Activated naive CD4-positive, alpha-beta T cell (primary cell): ENCODE data around the gene SPP1.
A peak's percentile ranks its signal among the peaks of the same experiment; 100 is the strongest.

Experiments used
- DNase-seq, 4 experiments: peaks; one replicate each; lab custom pipeline; 2025; lab: John Stamatoyannopoulos, UW

The SPP1 gene

DNA sequence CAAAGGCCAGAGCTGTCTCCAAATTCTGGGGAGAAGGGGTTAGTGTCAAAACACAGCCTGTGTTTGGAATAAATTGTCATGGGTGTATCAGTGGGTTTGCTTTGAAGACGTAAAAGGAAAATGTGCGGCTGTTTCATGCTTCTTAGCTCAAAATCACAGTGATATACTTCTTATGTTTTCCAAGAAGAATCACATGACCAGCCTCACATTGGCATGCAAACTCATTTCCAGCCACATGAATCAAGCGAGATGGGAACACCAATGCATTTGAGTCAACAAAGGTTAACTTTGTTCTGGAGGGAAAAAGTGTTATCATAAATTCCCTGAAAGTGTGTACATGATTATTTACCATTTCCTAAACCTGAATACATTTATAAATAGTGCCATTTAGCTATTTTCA is 19.0 kb upstream of the SPP1 start:
- no peak for DNase-seq

DNA sequence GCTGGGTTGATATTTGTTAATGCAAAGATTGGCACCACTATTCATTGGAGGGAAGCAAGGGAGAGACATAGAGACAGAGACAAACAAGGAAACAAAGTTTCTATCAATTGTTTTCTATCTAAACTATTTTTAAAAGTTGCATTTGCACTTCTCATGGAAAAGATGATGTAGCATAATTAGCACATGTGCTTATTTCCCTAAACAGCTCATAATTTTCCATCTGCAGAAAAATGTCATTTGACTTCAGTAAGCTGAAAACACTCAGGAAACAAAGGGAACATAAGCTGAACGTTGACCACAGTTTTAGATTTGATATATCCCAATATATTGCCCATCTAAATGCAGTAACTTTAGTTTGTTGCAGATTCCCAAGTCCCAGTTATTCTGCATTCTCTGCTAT is 18.5 kb upstream of the SPP1 start:
- no peak for DNase-seq

DNA sequence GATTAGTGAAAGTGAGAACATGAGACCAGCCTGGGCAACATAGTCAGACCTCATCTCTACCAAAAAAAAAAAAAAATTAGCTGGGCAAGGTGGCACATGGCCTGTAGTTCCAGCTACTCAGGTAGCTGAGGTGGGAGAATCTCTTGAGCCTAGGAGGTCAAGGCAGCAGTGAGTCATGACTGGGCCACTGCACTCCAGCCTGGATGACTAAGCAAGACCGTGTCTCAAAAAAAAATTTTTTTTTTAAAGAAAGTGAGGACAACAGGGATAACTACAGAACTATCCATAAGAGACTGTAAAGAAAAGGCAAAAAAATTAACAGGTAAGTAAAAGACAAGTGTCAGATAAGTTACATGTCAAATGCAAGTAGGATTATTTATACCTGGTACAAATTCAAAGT is 13.5 kb upstream of the SPP1 start:
- DNase-seq, result no peak

DNA sequence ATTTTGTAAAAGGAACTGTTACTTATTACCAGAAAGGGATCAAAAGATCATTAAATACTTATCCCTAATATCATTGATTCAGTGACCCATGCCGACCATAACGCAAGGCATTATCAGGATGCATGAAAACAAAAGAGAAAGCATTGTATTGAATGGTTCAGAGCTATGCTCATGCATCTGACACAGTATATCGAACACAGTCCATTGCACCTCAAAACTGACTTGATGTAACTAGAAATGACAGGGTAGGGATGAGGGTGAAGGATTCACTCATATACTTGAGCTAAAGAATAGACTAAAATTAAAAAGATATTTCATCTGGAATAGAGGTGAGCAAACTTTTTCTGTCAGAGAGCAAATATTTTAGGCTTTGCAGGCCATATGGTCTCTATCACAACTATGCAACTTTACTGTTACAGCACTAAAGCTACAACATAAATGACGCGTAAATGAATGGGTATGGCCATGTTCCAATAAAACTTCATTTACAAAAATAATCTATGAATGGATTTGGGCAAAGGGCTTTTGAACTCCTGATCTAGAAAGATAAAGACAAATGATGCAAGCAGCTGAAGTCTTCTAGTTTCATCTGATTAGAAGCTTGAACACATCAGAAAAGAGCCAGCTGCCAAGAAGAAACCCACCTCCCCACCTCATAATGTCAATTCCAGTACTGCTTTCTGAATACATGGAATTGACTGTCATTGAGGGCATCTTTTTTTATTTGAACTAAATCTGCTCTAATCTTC is 12.9 kb upstream of the SPP1 start:
- DNase-seq, result no peak

DNA sequence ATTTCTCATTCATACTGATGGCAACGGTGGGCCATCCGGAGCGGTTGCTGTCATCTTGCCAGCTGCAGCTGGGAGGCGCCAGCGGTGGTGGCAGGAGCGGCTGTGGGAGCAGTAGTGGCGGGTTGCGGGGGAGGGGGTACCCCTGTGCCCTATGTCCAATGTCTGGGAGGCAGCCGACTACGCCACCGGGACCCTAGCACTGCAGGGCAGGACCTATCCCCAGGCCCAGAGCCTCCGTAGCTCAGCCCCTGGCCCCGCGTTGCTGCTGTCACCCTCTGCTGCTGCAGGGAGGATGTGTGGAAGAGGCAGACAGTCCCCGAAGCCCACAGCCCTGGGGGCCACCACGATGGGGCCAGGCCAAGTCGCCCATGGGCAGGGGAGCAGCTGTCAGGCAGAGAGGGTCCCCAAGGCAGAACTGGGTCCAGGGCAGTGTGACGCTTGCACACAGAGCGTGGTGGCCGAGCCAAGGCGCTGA is 10.0 kb upstream of the SPP1 start:
- no peak for DNase-seq

DNA sequence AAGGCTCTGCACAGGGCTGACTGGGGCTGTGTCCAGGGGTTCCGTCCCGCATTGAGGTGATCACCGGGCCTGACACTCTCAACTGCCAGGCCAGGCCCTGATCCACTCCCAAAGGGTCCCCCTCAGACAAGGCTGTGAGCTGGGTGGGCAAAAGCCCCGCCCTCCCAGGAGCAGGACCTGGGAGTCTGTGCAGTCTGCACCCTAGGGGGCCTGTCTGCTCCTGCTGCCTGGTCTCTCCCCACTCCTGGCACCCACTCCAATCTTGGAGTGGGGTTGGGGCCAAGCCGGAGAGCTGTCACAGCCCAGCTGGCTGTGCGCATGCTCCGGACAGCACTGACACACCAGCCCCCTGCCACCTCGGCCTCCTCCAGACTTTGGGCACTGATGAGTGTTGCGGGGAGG is 9.4 kb upstream of the SPP1 start:
- no peak for DNase-seq

DNA sequence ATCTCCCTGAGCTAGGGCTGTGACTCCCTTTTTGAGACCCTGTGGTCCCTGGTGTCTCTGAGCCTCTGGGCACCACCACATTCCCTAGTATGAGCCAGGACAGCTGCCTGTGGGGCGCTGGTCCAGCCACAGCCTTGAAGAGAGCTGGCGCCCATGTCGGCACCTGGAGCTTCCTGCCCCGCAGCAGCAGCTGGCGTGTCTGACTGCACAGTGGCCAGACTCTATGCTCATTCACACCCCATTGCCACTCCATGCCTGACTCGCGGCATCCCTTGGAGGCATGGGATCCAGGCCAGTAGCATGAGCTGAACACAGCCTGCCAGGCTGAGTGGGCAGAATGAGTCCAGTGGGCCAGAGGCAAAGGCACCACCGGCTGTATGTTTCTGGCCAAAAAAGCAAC is 8.3 kb upstream of the SPP1 start:
- no peak for DNase-seq

DNA sequence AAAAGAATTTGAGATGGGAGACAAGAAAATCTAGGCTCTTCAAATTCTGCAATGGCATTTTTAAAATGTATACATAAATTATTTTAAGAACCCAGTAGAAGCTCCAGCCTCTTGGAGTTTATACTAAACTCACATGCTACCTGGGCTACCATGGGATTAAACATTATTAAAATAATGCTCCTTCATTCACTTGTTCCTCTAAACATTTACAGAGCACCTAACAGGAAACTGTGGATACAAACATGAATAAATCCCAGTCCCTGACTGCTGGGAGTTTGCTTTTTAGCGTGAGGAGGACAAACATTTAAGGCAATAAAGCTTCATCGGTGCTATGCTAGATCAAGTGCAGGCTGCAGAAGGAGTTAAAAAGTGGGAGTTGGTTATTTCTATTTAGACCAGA is 5.4 kb upstream of the SPP1 start:
- DNase-seq, result no peak

DNA sequence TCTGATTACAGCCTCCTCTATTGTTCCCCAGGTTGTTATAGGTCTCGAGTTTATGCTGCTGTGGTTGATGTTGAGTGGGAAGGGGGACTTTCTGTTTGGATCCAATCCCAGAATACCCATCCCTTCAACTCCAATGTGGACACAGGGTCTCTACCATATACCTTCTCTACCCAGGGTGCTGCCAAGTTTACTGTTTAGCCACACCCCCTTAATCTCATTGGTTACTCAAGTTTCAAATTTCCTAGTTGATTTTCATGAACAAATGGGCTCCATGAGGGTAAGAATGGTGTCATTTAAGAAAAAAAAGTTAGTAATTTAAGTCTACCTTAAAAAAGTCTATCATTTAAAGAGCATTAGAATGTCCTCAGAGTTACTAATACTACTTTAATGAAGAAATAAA is 3.6 kb upstream of the SPP1 start:
- no peak for DNase-seq

DNA sequence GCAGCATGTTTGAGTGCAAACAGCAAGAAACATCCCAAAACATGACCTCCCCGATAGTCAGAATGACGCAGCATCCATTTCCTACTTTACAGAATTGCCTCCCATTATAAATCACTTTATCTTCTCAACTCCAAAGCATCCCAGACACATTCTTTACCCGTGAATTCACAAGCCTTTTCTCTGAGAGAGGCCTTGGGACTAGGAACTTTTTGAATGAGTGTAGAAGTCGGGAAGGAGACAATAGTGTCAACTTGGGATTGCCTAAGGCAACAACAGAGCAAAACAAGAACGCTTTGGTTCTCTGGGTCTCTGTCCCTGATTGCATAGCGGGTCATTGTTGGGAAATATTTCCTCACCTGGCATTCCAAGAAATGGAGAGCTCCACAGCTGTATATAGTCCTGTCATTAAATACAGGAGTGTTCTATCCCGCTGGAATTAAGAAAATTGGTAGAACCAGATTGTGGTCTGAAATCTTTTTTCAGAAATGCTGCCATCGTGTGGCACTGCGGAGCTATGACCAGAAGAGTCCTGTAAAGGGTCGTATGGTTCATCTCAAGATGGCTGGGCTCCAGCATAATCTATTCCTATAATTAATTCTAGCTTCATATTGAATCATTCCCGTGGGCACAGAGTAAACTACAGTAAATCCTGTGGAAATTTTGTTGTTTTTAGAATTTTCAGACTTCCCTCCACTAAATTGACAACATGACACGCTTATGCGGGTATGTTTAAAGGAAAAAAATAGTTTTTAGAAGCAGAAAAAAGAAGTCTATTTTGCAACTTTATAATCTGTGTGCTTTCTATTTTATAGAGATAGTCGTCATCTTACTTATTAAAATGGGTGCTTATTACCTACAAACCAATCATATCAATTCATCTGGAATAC is 2.0 kb upstream of the SPP1 start:
- peak in 1 of 4 experiments; percentile 11 for DNase-seq

DNA sequence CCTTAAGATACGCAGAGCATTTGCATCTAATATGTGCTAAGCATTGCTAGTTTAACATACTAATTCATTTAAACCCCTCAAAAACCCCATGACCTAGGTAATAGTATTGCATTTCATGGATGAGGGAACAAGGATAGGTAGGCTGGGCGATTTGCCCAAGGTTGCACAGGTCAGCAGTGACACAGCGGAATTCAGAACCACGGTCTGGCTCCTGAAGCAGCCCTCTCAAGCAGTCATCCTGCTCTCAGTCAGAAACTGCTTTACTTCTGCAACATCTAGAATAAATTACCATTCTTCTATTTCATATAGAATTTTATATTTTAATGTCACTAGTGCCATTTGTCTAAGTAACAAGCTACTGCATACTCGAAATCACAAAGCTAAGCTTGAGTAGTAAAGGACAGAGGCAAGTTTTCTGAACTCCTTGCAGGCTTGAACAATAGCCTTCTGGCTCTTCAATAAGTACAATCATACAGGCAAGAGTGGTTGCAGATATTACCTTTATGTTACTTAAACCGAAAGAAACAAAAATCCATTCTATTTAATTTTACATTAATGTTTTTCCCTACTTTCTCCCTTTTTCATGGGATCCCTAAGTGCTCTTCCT is 555 bp upstream of the SPP1 start:
- DNase-seq, result no peak

DNA sequence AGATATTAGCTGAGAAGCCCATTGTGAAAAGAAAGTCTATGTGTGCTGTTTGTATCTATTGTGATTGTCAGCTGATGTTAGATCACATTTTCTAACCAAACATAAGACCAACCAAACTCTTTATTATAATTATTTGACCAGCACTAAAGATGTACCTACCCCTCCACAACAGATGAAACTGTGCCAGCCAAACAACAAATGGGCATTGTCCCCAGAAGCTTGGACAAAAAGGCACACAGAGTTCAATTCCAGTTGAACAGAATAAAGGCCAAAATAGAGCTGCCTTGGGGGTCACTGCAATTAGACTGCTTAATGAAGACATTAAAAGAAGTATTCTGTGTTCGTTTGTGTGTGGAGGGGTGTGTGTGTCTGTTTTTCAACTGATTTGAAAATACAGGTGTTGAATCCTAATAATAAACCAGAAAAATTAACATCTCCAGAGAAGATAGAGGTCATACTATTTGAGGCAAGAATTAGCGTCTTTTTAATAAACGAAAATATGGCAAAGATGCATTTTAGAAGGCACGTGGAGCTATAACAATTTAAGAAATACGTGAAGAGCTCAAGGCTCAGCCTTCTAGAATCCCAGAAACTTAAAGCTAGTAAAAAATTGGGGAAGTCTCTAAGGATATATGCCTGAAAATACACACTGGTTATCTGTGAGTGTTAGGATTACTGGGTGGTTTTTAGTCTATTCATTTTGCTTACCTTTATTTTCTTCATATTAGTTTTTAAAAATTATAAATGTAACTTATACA is 2.2 kb downstream of the SPP1 start:
- DNase-seq, result no peak

DNA sequence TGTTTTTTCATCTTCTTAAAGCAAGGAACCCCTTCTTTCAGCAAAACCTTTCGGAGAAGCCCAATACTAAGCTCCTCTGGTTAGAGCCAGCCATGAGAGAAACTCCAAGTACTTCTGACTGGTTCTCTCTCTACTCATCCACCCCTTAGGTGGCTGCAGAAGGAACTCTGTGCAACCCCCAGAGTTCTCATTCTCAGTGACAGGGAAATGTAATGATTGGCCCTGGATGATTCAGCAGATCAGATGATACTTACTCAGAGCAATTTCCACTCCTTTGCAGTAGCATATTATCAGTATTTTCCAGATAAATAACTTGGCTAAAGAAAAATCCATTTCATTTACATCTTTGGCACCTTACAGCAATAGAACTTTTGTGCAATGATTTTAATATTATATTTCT is 3.2 kb downstream of the SPP1 start:
- DNase-seq, result no peak

DNA sequence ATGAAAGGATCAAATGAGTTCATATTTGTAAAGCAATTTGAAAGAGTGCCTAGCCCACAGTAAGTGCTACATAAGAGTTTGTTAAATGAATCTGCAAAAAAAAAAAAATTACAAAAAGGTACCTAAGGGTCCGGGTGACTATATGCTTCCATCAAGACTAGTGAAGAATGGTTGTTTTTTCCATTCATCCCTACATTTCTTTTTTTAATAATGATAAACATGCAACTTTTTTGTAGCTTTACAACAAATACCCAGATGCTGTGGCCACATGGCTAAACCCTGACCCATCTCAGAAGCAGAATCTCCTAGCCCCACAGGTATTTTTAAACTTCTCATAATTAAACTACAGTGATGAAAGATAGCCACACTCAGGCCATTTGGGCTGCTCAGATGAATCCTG is 4.3 kb downstream of the SPP1 start:
- DNase-seq, result no peak

DNA sequence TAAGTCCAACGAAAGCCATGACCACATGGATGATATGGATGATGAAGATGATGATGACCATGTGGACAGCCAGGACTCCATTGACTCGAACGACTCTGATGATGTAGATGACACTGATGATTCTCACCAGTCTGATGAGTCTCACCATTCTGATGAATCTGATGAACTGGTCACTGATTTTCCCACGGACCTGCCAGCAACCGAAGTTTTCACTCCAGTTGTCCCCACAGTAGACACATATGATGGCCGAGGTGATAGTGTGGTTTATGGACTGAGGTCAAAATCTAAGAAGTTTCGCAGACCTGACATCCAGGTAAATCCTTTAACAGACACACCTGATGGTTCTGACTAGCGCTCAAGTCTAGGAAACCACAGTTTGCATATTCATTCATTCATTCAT is 6.0 kb downstream of the SPP1 start:
- no peak for DNase-seq

DNA sequence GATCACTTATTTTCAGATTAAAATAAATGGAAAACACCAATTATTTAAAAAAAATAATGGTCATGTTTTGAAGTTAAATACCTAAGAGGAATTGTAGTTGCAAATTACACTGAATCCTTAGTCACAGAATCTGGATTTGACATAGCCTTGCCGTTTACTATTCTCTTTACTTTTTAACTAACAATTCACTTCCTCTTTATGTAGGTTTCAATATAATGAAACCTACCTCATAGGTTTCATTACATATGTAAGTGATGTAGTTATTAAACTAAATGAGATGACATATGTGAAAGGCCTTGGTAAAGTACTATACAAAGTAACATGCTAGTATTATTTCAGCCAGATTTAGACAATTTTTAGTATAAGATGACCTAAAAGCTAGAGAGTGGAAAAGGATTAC is 6.5 kb downstream of the SPP1 start:
- no peak for DNase-seq

DNA sequence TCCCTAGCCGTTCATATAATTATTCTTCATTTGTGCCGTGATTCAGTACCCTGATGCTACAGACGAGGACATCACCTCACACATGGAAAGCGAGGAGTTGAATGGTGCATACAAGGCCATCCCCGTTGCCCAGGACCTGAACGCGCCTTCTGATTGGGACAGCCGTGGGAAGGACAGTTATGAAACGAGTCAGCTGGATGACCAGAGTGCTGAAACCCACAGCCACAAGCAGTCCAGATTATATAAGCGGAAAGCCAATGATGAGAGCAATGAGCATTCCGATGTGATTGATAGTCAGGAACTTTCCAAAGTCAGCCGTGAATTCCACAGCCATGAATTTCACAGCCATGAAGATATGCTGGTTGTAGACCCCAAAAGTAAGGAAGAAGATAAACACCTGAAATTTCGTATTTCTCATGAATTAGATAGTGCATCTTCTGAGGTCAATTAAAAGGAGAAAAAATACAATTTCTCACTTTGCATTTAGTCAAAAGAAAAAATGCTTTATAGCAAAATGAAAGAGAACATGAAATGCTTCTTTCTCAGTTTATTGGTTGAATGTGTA is 7.0 kb downstream of the SPP1 start:
- DNase-seq, result no peak

DNA sequence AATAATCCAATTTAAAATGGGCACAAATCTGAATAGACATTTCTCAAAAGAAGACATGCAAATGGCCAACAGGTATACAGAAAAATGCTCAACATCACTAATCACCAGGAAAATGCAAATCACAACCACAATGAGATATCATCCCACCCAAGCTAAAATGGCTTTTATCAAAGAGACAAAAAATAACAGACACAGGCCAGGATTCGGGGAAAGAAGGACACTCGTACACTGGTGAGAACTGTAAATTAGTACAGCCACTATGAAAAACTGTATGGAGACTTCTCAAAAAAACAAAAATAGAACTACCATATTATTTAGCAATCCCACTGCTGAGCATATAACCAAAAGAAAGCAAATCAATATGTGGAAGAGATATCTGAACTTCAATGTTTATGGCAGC is 8.5 kb downstream of the SPP1 start:
- no peak for DNase-seq

DNA sequence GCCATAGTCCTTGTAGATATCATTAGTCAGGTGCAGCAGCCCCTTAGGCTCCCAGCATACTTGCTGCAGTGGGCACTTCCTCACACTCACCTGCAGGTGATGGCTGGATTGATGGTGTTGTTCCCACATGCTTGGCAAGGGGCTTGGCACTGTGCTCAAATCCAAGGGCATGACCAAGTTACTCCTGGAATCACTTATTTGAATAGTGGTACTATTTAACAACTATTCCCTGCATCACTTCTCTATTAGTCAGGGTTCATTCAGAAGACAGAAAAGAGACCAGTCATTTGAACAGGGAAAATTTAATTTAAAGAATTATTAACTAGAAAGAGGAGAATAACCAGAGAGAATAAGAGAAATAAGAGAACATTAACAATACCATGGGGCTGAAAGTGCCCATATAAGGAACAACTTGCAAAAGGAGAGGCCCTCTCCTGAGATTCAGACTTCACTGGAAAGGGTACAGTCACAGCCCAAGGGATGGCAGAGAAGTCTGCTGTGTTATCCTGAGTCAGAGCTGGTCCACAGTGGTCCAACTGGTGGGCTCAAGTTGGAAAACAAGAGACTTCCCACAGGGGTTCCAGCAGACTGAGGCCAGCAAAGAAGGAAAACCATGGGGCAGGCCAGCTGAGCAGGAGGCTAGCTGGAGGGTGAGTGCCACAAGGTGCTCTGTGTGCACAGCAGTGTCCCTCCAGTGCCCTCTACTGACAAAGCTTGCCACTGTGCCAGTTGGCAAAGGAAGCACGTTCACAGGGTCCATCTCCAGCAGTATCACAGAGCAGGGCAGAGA is 9.8 kb downstream of the SPP1 start:
- DNase-seq, result peak in 1 of 4 experiments; percentile 4

DNA sequence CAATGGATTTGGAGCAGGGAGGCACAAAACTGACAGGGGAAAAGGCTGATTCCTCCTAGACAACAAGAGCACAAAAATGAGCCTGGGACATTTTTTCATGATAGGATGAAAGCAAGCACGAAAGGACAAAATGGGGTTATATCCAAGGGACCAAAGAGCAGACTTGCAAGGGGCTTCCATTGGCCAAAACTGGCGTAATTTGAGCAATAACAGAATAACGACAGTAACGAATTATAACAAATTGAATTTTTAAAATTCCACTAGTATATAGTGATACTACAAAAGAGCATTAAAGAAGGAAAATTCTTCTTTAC is 10.3 kb downstream of the SPP1 start:
- no peak for DNase-seq

DNA sequence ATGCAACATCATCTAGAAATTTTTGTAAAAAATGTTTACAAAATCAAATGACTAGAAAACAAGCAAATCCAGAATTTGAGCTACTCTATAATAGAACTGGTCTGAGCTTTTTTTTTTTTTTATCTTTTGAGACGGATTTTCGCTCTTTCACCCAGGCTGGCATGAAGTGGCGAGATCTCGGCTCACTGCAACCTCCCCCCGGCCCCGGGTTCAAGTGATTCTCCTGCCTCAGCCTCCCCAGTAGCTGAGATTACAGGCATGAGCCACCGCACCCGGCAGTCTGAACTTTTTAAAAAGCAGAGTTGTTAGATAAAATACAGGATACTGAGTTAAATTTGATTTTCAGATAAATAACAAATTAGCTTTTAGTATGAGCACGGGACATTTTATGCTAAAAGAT is 11.0 kb downstream of the SPP1 start:
- DNase-seq, result no peak
